Activated CD8-positive, alpha-beta memory T cell treated with anti-CD3 and anti-CD28 coated beads for 1 hour (primary cell): ENCODE results near the gene RAD51B.

Experiments
- DNase-seq, 2 donors: peaks; one replicate each; pipeline ENCODE4 v3.0.0-alpha.2; 2020; ENCODE audit warnings: low read depth in 1 of 2; ENCODE audit errors: extremely low read depth in 1 of 2

RAD51B gene

GRCh38 chr14:68140076-68140741, 320.6 kb downstream of the RAD51B start:
- DNase-seq, result no peak

- no peak for DNase-seq
Observed at GRCh38 chr14:68140806-68141205, 321.2 kb downstream of the RAD51B start.

- DNase-seq, result no peak
Observed at GRCh38 chr14:68141281-68142088, 321.9 kb downstream of the RAD51B start.

- DNase-seq, result no peak
Observed at GRCh38 chr14:68143341-68143841, 323.8 kb downstream of the RAD51B start.

- DNase-seq, result no peak
Observed at GRCh38 chr14:68144051-68144681, 324.6 kb downstream of the RAD51B start.

GRCh38 chr14:68145036-68145435, 325.5 kb downstream of the RAD51B start:
- DNase-seq, result no peak

- no peak for DNase-seq
Observed at GRCh38 chr14:68145539-68145938, 326.0 kb downstream of the RAD51B start.

GRCh38 chr14:68146818-68147217, 327.2 kb downstream of the RAD51B start:
- no peak for DNase-seq

- DNase-seq, result no peak
Observed at GRCh38 chr14:68147303-68147702, 327.7 kb downstream of the RAD51B start.

- no peak for DNase-seq
Observed at GRCh38 chr14:68148276-68148675, 328.7 kb downstream of the RAD51B start.

GRCh38 chr14:68148763-68149162, 329.2 kb downstream of the RAD51B start:
- DNase-seq, result no peak

- DNase-seq, result no peak
Observed at GRCh38 chr14:68153275-68153674, 333.7 kb downstream of the RAD51B start.

- no peak for DNase-seq
Observed at GRCh38 chr14:68154275-68154674, 334.7 kb downstream of the RAD51B start.

- DNase-seq, result no peak
Observed at GRCh38 chr14:68157971-68158371, 338.4 kb downstream of the RAD51B start.

- no peak for DNase-seq
Observed at GRCh38 chr14:68158640-68159039, 339.1 kb downstream of the RAD51B start.

- DNase-seq, result no peak
Observed at GRCh38 chr14:68159701-68160633, 340.4 kb downstream of the RAD51B start.

- no peak for DNase-seq
Observed at GRCh38 chr14:68160779-68161546, 341.4 kb downstream of the RAD51B start.

GRCh38 chr14:68162887-68163286, 343.3 kb downstream of the RAD51B start:
- DNase-seq, result no peak

- DNase-seq, result no peak
Observed at GRCh38 chr14:68164711-68165113, 345.1 kb downstream of the RAD51B start.
